HG02981 (cell line): ENCODE results near the gene DNAJC21.

ENCODE experiments used
- ATAC-seq: cut with Tn5 transposase; IDR thresholded peaks from one replicate; pipeline ENCODE4 v1.9.1; 2021; ENCODE audit warnings: mild to moderate bottlenecking, moderate library complexity; ENCODE audit not compliant: unreplicated experiment

Gene DNAJC21

GRCh38 chr5:34929134-34929719 lies at the start of gene DNAJC21:
Gene DNAJC21, plus strand, starts transcription at chr5:34929559. Its CDS starts 261 bp downstream, at chr5:34929820.
- peak; percentile 82 for ATAC-seq

DNA sequence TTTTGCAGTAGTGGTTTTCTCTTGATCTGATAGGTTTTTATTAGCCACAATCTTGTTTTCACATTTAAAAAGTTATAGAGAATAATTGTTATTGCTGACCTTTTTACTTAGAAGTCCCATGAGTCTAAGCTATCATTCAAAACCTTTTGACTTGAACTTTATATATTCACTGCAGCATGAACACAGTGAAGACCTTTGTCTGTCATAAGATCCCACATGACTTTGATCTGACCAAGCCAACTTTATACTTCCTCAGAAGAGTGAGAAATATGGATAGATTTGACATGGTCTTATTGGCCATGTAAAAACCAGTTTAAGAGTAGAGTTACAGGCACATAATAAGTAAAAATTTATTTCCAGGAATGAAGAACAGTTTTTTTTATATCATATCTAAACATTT lies 48.1 kb upstream of the DNAJC21 start:
- no peak for ATAC-seq

DNA sequence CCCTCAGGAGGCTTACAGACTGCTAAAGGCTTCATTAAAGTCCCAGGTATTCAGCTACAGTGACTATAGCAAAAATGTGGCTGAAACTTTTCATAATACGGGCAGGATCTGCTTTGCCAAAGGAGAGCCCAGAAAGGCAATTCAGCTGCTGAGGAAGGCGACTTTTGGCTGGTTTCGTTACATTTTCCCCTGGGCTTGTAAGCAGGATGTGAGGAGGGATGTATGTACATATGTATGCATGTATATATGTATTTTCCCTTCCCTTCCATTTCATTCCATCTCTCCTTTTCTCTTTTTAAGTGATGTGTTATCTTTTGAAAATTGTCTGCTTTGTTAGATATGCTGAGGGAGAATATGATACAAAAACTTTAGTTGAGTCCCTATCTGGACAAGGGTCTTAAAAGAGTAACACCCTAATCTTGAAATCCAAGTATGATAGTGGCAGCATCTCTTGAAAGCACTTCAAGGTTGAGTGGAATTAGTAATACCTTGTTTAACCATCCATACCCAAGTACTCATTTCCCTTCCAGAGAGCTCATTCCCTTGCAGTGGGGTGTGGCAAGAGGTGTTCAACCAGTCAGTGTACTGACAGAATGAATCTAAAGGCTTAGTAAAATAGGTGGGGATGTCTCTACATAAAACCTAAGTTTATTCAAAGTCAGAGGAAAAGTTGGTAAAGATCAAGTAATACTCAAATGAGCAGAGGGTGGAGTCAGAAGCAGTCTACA lies 42.8 kb upstream of the DNAJC21 start:
- no peak for ATAC-seq

- ATAC-seq, result no peak
These were observed 40.0 kb upstream of the DNAJC21 start for GRCh38 chr5:34889394-34889793.

DNA sequence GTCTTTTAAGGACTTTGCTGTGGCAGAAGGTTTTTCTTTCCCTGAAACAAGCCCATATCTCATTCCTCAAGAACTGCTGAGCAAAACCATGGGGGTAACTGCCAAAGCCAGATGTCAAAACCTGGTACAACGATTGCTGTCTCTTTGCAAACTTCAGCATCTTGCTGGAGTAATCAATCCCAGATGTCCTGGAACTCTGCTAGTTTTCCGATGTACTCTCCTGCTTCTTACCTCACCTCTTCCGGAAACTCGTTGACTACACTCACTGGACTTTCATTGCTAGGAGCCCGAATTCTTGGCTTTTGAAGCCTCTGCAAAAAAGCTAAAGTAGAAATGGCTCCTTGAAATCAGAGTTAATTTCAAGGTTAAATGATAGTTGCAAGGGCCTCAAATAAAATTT lies 37.4 kb upstream of the DNAJC21 start:
- no peak for ATAC-seq

- no peak for ATAC-seq
These were observed 36.9 kb upstream of the DNAJC21 start for GRCh38 chr5:34892414-34892813.

DNA sequence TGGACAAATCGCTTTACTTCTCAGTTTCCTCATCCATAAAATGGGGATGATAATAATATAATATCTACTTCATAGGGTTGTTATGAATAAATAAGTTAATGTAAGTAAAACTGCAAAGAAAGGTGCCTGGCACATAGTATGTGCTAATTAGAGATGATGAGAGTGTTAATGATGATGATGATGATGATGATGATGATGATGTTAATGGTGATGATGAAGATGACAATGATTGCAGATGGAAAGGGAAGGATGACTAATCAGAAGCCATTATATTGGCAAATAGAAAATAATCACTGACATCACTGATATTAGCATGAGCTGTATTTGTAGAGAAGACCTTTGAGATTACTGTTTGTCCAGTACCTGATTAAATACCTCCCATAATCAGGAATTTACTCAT lies 34.6 kb upstream of the DNAJC21 start:
- ATAC-seq, result no peak

DNA sequence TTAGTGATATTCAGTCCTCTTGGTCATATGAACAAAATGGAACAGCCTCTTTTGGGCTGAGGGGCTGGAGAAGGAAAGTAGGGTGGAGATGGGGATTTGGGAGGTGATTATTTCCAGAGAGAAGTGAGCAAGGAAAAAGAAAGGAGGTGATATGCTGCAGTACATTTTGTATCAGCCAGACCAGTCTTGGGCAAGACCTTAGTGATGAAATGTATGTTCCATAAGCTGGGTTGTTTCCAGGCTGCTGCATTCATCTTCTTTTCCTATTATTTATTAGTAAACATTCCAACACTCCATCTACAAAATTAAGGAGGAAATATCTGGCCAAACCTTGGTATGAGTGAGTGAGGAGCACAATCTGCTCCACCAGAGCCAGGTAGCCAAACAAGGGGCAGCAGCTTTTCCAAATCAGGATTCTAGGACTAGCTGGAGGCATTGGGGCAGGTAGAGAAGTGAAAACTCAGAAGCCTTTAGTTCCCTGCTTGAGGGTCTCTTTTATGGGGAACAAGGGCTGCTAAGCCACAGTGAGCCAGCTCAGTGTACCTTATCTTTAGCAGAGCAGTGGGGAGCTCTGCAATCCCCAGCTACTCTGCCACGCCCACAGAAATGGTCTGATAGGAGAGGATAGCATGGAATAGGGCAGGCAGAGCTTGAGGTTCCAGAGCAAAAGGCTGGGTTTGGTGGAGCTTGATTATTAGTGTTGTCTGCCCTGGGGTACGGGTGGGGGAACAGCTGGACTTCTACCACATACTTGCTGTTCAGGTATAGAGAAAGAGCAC lies 33.5 kb upstream of the DNAJC21 start:
- no peak for ATAC-seq

DNA sequence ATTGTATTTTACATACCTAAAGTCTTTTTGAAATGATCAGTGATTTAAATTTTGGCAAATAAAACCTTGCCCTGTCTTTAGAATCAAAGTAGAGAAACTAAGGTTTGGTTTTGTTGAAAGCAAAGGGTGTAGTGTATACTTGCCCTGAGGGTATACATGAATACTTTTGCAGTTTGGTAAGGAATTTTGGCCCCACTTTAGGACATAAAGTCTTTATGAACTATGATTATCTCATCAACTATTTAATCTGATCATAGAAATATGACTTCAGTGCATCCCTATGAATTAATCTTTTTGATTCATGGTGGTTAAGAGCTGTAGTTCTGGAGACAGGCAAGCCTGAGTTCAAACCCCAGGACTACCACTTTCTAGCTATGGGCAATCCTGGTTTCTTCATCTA lies 31.7 kb upstream of the DNAJC21 start:
- no peak for ATAC-seq

DNA sequence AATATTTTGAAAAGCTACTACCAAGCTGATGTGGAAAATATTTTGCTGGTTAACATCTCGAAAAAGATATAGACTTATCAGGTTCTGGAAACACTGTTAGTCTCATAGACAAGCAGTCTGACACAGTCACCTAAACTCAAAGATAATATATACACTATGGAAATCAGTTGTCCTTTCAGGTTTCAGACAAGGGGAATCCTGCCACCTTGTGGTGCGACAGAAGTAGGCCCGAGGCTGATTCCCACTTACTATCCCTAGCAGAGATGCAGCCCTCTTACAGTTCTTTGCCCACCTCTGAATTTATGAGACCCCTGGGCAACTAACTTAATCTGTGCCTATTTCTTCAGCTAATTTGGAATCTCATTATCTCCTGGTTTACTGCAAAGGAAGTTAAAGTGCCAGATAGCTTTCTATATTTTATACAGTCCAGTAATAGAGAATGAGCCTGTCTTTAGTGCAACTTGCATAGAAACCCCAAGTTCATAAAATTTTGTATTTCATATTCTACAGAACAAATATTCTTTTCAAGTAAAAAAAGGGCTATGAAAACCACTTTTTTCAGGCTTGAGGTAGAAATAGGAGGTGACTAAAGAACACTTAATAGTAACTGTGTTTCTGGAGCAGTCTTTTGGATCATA lies 31.0 kb upstream of the DNAJC21 start:
- ATAC-seq, result no peak

DNA sequence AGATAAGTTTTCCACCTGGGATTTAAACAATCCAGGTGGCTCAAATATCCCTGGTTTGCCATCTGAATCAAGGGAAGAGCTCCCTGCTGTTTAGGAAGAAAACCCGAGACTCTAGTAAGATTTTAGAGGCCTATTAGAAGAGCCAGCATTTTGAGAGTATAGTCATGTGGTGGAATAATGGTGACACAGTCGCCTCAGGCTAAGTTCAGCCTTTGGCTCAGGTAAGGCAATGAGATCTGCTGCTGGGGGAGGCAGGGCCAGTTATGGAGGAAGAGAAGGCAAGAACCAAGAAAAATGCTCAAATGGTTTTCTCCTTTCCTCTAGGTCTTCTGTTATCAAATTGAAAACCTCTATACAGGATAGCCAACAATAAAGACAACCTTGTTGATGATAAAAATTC lies 30.3 kb upstream of the DNAJC21 start:
- ATAC-seq, result no peak

GRCh38 chr5:34900652-34901051 lies 28.7 kb upstream of the DNAJC21 start:
- ATAC-seq, result no peak

GRCh38 chr5:34903260-34903659 lies 26.1 kb upstream of the DNAJC21 start:
- no peak for ATAC-seq

DNA sequence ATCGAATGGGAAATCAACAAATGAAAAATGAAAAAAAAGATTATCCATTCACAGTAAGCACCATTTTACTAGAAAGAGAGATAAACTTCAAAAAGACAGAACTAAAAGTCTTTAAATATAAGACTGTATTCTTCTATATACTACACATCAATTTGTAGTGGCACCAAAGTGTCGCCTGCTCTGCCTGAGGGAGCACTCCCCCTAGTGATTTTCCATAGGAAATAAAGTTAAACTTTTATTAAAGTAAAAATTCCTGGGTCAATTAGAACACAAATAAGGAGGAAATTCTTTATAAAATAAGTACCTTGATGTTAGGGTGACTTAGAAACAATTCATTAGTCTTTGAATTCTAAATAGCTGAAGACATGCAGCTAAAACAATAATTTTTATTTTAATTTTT lies 23.8 kb upstream of the DNAJC21 start:
- no peak for ATAC-seq

DNA sequence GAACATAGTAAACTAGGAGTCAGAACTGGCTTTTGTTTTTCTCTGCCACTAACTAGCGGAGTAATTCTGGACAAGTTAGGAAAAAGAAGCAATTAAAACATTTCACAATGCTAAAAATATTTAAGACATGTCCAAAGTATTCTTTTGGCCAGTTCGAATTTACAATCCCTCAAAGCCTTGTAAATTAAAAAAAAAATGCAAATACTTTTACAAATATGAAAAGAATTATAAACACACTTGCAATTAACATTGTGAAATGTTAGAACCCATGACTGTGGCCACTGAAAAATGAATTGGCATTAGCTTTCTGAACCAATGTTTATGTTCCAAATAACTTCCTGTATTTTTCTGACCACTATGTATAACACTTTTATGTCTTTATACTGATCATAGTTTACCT lies 16.3 kb upstream of the DNAJC21 start:
- ATAC-seq, result no peak

DNA sequence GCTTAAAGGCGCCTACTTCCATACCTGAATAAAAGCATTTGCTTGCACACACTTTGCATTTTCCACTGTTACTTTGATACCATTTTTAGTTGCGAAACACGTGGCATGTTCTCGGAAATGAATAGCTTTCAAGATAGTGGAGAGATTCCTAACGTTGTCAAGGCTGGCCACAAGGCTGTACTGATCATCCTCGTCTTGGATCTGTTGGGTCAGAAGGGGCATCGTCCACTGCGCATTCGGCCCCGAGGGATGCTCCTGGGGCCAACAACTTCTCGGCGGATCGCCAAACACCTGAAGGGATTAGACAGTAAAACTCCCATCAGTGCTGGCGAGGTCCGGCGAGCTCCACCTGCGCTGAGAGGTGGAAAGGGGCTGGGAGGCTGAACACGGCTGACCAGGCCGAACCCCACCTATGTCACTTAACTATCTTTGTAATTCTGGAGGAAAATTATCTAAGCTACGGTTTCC lies 14.7 kb upstream of the DNAJC21 start:
- ATAC-seq, result peak; percentile 10

DNA sequence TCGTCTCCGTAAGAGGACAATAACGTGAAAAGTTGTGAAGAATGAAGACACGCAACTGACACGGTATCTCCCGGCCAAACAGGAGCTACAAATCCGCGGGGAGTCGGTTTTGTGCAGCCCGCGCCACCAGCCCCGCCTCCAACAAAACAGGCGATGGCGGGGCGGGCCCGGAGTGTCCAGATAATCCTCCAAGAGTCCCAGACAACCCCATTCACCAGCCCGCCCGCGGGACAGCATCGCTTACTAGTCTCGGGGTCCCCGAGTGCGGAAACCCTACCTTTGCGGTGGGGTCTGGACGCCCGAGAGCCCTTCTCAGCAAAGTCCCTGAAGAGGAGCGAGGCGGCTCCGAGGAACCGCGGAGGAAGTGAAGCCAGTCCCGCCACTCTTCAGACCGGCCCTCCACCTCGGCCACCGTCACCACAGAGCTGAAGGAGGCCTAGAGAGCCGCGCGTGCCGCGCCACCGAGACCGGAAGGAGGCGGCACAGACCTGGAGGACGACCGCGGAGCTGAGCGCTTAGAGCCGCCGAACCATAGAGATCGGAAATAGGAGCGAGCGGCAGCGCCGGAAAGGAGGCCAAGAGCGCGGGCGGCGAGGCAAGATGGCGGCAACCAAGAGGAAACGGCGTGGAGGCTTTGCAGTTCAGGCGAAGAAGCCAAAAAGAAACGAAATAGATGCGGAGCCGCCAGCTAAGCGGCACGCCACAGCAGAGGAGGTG lies 14.1 kb upstream of the DNAJC21 start, which contains the start of the genes BRIX1 and RAD1:
TSS of gene BRIX1 (plus strand) at position 573 of the 717 bp plus-strand sequence. CDS start at position 601, 28 bp downstream.
TSS of gene RAD1 (minus strand) at position 366 of the 717 bp plus-strand sequence. CDS start 612 bp downstream, outside the sequence.
- peak; percentile 98 for ATAC-seq

DNA sequence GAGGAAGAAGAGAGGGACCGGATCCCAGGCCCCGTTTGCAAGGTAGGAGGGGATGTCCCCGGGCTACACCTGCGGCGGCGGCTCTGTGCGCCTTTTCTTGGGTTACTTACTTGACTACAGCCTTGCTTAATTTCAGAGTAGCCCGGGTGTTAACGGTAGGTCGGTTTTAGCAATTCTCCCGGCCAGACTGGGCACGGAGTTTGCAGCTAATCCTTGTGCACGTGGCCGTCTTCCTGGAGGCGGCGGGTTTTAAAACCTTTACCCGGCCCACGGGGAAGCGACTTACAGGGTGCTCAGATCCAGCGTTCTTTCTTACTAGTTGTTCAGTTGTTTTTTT lies 13.5 kb upstream of the DNAJC21 start:
- no peak for ATAC-seq

GRCh38 chr5:34916518-34916917 lies 12.8 kb upstream of the DNAJC21 start:
- no peak for ATAC-seq

- no peak for ATAC-seq
These were observed 11.3 kb upstream of the DNAJC21 start for GRCh38 chr5:34918025-34918424.

GRCh38 chr5:34919077-34919476 lies 10.3 kb upstream of the DNAJC21 start:
- ATAC-seq, result no peak
